HEK293T (cell line): ENCODE measurements around the gene C1QTNF6.

Experiments
- ARNT ChIP-seq: fragments of 450-650 bp; IDR thresholded peaks from 2 replicates; pipeline ENCODE4 v1.6.1; 2017; ENCODE audit warnings: mild to moderate bottlenecking
- BHLHE40 ChIP-seq: fragments of 450-650 bp; IDR thresholded peaks from 2 replicates; pipeline ENCODE4 v1.6.1; 2016; ENCODE audit warnings: mild to moderate bottlenecking, moderate library complexity, borderline replicate concordance
- ELF4 ChIP-seq: fragments of 450-650 bp; IDR thresholded peaks from 2 replicates; pipeline ENCODE4 v1.6.1; 2017; ENCODE audit warnings: antibody characterized with exemption
- FOXA1 ChIP-seq: fragments of 450-650 bp; IDR thresholded peaks from 2 replicates; pipeline ENCODE4 v1.6.1; 2016; ENCODE audit warnings: mild to moderate bottlenecking
- FOXK2 ChIP-seq: fragments of 450-650 bp; IDR thresholded peaks from 2 replicates; pipeline ENCODE4 v1.6.1; 2016; ENCODE audit warnings: mild to moderate bottlenecking
- FOXM1 ChIP-seq: fragments of 450-650 bp; IDR thresholded peaks from 2 replicates; pipeline ENCODE4 v1.6.1; 2017; ENCODE audit warnings: mild to moderate bottlenecking, borderline replicate concordance
- HDGF ChIP-seq: fragments of 450-650 bp; IDR thresholded peaks from 2 replicates; pipeline ENCODE4 v1.6.1; 2017; ENCODE audit warnings: antibody characterized with exemption, borderline replicate concordance
- L3MBTL2 ChIP-seq: fragments of 450-650 bp; conservative IDR thresholded peaks from 2 replicates; pipeline ENCODE4 v1.6.1; 2016; ENCODE audit warnings: mild to moderate bottlenecking
- NFRKB ChIP-seq: fragments of 450-650 bp; IDR thresholded peaks from 2 replicates; pipeline ENCODE4 v1.6.1; 2016; ENCODE audit warnings: mild to moderate bottlenecking, moderate library complexity
- SP1 ChIP-seq: fragments of 450-650 bp; IDR thresholded peaks from 2 replicates; pipeline ENCODE4 v1.6.1; 2017
- SUZ12 ChIP-seq: fragments of 450-650 bp; IDR thresholded peaks from 2 replicates; pipeline ENCODE4 v1.6.1; 2016; ENCODE audit warnings: mild to moderate bottlenecking
- TARDBP ChIP-seq: fragments of 450-650 bp; IDR thresholded peaks from 2 replicates; pipeline ENCODE4 v1.6.1; 2016
- ZNF384 ChIP-seq: fragments of 450-650 bp; IDR thresholded peaks from 2 replicates; pipeline ENCODE4 v1.6.1; 2016

DNA sequence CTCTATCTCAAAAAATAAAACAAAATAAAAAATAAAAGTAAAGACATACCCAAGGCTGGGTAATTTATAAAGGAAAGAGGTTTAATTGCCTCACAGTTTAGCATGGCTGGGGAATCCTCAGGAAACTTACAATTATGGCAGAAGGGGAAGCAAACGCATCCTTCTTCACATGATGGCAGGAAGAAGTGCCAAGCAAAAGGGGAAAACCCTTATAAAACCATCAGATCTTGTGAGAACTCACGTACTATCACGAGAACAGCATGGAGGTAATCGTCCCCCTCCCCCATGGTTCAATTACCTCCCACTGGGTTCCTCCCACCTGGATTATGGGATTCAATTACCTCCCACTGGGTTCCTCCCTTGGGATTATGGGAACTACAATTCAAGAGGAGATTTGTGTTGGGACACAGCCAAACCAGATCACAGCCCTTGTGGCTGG, 32.5 kb upstream of the C1QTNF6 start:
- TF ChIP-seq SP1 (no peak), BHLHE40 (no peak), L3MBTL2 (no peak), ELF4 (no peak), SUZ12 (no peak), ARNT (no peak), FOXK2 (no peak), HDGF (no peak), FOXA1 (no peak), TARDBP (no peak), FOXM1 (no peak), NFRKB (no peak), ZNF384 (no peak)
